K562 (cell line): Measurements from ENCODE around the gene ATP8B4. TPM values are rescaled to one million over a fixed set of nuclear protein-coding genes. Genes with fewer than 3 reads are reported as not detected.

Experiments
- ATAC-seq: fragments of 200-7000 bp; cut with Tn5 transposase; 3 replicates; pipeline ENCODE4 v1.9.1; 2020; ENCODE audit warnings: moderate library complexity
- BruUV-seq: library from RNA; stranded (reverse); fragments of 400-500 nt; replicated peaks from 2 replicates; lab custom pipeline; 2021; lab: Mats Ljungman, UMichigan
- CTCF ChIA-PET: fragments of 300-600 bp; formaldehyde crosslinking; extraction: SDS; loops from one replicate; lab custom pipeline; 2021; ENCODE audit warnings: low intra/inter-chr PET ratio; lab: Yijun Ruan, JAX
- POLR2A ChIA-PET: fragments of 300-600, 350-650 bp; sonication (Branson Sonifier 250); formaldehyde crosslinking; extraction: SDS; loops from one replicate; lab custom pipeline; 2021; ENCODE audit warnings: antibody characterized with exemption, inconsistent platforms; lab: Yijun Ruan, JAX
- DNase-seq, 4 experiments: peaks; one replicate each; pipeline versions ENCODE4 v3.0.0 to v3.0.0-alpha.2; 2011 to 2018; ENCODE audit warnings: low spot score in 3 of 4, mixed read lengths in 3 of 4; ENCODE audit errors: extremely low read depth in 1 of 4
- FAIRE-seq: peaks from 2 replicates; lab custom pipeline; 2011; peaks lifted over from hg19 to GRCh38; lab: Jason Lieb, UNC
- H2AFZ ChIP-seq: 2 replicates; pipeline ENCODE4 v1.6.0; 2011; ENCODE audit warnings: low read depth, low read length, control low read depth, inconsistent platforms
- H3K27ac ChIP-seq: fragments of 200-600 bp; 3 replicates; pipeline ENCODE4 v1.8.0; 2011; ENCODE audit warnings: low read depth, mild to moderate bottlenecking, control low read depth, inconsistent platforms, low read length, moderate library complexity, mixed read lengths; ENCODE audit errors: extremely low read depth
- H3K27me3 ChIP-seq, 2 experiments: fragments of 300-600 bp in 1 of 2; 2 replicates in 1 of 2; 3 replicates in 1 of 2; pipeline versions ENCODE4 v1.6.0 to v1.8.0; 2011; ENCODE audit warnings: inconsistent platforms in 2 of 2, low read length in 2 of 2, mild to moderate bottlenecking in 1 of 2, mixed read lengths in 1 of 2, moderate library complexity in 1 of 2; ENCODE audit not compliant: control insufficient read depth in 2 of 2, insufficient read depth in 2 of 2
- H3K36me3 ChIP-seq: fragments of 300-600 bp; 3 replicates; pipeline ENCODE4 v1.8.0; 2011; ENCODE audit warnings: mild to moderate bottlenecking, low read length, inconsistent platforms; ENCODE audit not compliant: control insufficient read depth, insufficient read depth
- H3K4me1 ChIP-seq, 2 experiments: fragments of 200-600 bp in 1 of 2; replicated peaks in 1 of 2; 2 replicates in 1 of 2; 3 replicates in 1 of 2; pipeline versions ENCODE4 v1.5.1 to v1.8.0; 2011; ENCODE audit warnings: inconsistent platforms in 2 of 2, low read length in 2 of 2, mild to moderate bottlenecking in 1 of 2, mixed read lengths in 1 of 2, moderate library complexity in 1 of 2; ENCODE audit not compliant: control insufficient read depth in 2 of 2, insufficient read depth in 2 of 2
- H3K4me2 ChIP-seq: 2 replicates; pipeline ENCODE4 v1.6.1; 2011; ENCODE audit warnings: low read length, control low read depth, inconsistent platforms, mixed read lengths; ENCODE audit not compliant: insufficient read depth
- H3K4me3 ChIP-seq: fragments of 200-600 bp; sonication (generic), shearing (Covaris generic); 2 replicates; pipeline ENCODE4 v1.5.1; 2016; ENCODE audit warnings: control low read depth, inconsistent platforms
- H3K79me2 ChIP-seq: fragments of 200-600 bp; 3 replicates; pipeline ENCODE4 v1.8.0; 2011; ENCODE audit warnings: low read length, inconsistent platforms; ENCODE audit not compliant: control insufficient read depth, insufficient read depth
- H3K9ac ChIP-seq, 2 experiments: 2 replicates each; pipeline versions ENCODE4 v1.6.0 to v1.6.1; 2011; ENCODE audit warnings: low read depth in 2 of 2, low read length in 2 of 2, control low read depth in 1 of 2, inconsistent platforms in 1 of 2, mild to moderate bottlenecking in 1 of 2, mixed read lengths in 1 of 2; ENCODE audit not compliant: insufficient read depth in 1 of 2
- H3K9me1 ChIP-seq: one replicate; pipeline ENCODE4 v1.6.0; 2011; ENCODE audit warnings: inconsistent platforms, mild to moderate bottlenecking, low read length, moderate library complexity; ENCODE audit not compliant: control insufficient read depth, insufficient read depth
- H3K9me3 ChIP-seq: replicated peaks from 2 replicates; pipeline ENCODE4 v1.5.1; 2011; ENCODE audit warnings: low read depth, low read length, inconsistent platforms; ENCODE audit not compliant: control insufficient read depth, insufficient read depth
- H4K20me1 ChIP-seq: replicated peaks from 2 replicates; pipeline ENCODE4 v1.6.1; 2011; ENCODE audit warnings: low read length, inconsistent platforms, mixed read lengths; ENCODE audit not compliant: control insufficient read depth, insufficient read depth
- AFF1 ChIP-seq, 2 experiments: fragments of 450-650 bp; IDR thresholded peaks; 2 replicates each; pipeline ENCODE4 v1.6.1; 2018; ENCODE audit warnings: mild to moderate bottlenecking in 2 of 2, low read depth in 1 of 2; ENCODE audit not compliant: partially characterized antibody in 2 of 2
- ARID1B ChIP-seq: fragments of 450-650 bp; IDR thresholded peaks from 2 replicates; pipeline ENCODE4 v1.6.1; 2016; ENCODE audit warnings: antibody characterized with exemption, mild to moderate bottlenecking, inconsistent platforms
- ARID4B ChIP-seq: sonication (generic); formaldehyde crosslinking; IDR thresholded peaks from 2 replicates; pipeline ENCODE4 v1.8.0; 2022; ENCODE audit warnings: mild to moderate bottlenecking, missing genetic modification reagents
- CBFB ChIP-seq: sonication (generic); formaldehyde crosslinking; IDR thresholded peaks from 2 replicates; pipeline ENCODE4 v1.4.0; 2020; ENCODE audit warnings: mild to moderate bottlenecking, missing genetic modification reagents
- GATAD2A ChIP-seq: fragments of 450-650 bp; IDR thresholded peaks from 2 replicates; pipeline ENCODE4 v1.6.1; 2017
- NCOA2 ChIP-seq, 2 experiments: fragments of 450-650 bp; IDR thresholded peaks; 2 replicates each; pipeline ENCODE4 v1.6.1; 2018; ENCODE audit warnings: mild to moderate bottlenecking in 2 of 2, moderate library complexity in 1 of 2; ENCODE audit not compliant: partially characterized antibody in 2 of 2
- NCOR1 ChIP-seq: fragments of 450-650 bp; IDR thresholded peaks from 2 replicates; pipeline ENCODE4 v1.6.1; 2016; ENCODE audit warnings: mild to moderate bottlenecking, moderate library complexity
- RBM34 ChIP-seq: fragments of 200-400 bp; formaldehyde crosslinking; IDR thresholded peaks from 2 replicates; pipeline ENCODE4 v1.6.1; 2018; ENCODE audit warnings: low read length, borderline replicate concordance; ENCODE audit not compliant: insufficient read depth
- RFX1 ChIP-seq: fragments of 450-650 bp; IDR thresholded peaks from 2 replicates; pipeline ENCODE4 v1.6.1; 2016; ENCODE audit warnings: mild to moderate bottlenecking, moderate library complexity
- SMAD2 ChIP-seq: fragments of 150-350 bp; IDR thresholded peaks from 2 replicates; pipeline ENCODE4 v1.6.1; 2014; ENCODE audit warnings: low read depth, mild to moderate bottlenecking, low read length
- ZNF143 ChIP-seq: sonication (generic); formaldehyde crosslinking; IDR thresholded peaks from 2 replicates; pipeline ENCODE4 v1.9.0; 2022; ENCODE audit warnings: mild to moderate bottlenecking, missing genetic modification reagents
- ZNF263 ChIP-seq: sonication (generic); formaldehyde crosslinking; IDR thresholded peaks from 2 replicates; pipeline ENCODE4 v1.8.0; 2022; ENCODE audit warnings: mild to moderate bottlenecking, missing genetic modification reagents, borderline replicate concordance
- ZNF766 ChIP-seq: fragments of 200-800 bp; sonication (Bioruptor generic); conservative IDR thresholded peaks from 2 replicates; pipeline ENCODE4 v1.6.1; 2016; ENCODE audit warnings: missing genetic modification characterization, missing compliant biosample characterization
- in situ Hi-C: fragments of 300-500 bp; cut with MboI; formaldehyde crosslinking; loops from 4 replicates; pipeline ENCODE4 v1.15.0; 2018; ENCODE audit warnings: inconsistent platforms, mixed read lengths
- intact Hi-C: fragments of 100-400 bp; cut with micrococcal nuclease; formaldehyde crosslinking; loops from 2 replicates; pipeline ENCODE4 v1.14.2; 2022
- polyA plus RNA-seq, 8 experiments: library from polyadenylated mRNA; depleted of rRNA in 4 of 8; stranded (reverse) in 5 of 8; unstranded in 3 of 8; fragments of >200 nt; fragmentation: Nextera tagmentation in 2 of 8; fragmentation: Illumina TruSeq in 1 of 8; extraction: Ambion mirVana in 2 of 8; extraction: Trizol in 1 of 8; gene quantifications; 2 replicates each; pipeline versions ENCODE4 v1.2.1 to v1.2.3, GENCODE V29; 2011 to 2014; ENCODE audit warnings: inconsistent platforms in 1 of 8, missing spikeins in 1 of 8
- total RNA-seq, 7 experiments: library from RNA; depleted of rRNA in 6 of 7; stranded (reverse); fragments of >200 nt in 6 of 7; fragmentation: Illumina TruSeq in 2 of 7; extraction: Trizol in 2 of 7; gene quantifications; 2 replicates each; pipeline versions ENCODE4 v1.2.1 to v1.2.3, GENCODE V29; 2011 to 2021; ENCODE audit warnings: low replicate concordance in 1 of 7
- TF ChIP-seq, protein P1 (sequence below): fragments of 450-650 bp; formaldehyde crosslinking; IDR thresholded peaks from 2 replicates; pipeline ENCODE4 v1.4.0; 2022; ENCODE audit warnings: missing genetic modification characterization

The ATP8B4 gene
- total and polyA plus RNA-seq, 9 of the 15 experiments (the other 6 are each of a cell fraction or from before 2014, with no cell fraction given): 0.14 to 2.5 (median 0.44) TPM

DNA sequence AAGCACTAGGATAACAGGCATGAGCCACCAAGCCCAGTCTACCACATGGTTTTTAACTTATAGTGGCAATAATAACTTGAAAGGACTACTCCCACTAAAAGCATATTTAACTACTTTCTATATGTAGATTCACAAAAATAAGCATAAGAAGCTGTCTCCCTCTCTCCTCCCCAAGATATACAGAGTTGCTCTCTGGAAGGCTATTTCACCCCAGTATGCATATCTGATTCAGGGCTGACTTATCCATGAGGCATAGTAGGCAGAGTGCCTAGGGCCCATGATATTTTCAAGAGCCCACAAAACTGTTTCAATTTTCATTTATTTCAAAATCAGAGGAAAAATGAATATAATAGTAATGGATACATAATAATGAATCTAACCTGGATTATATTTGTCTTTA, 20.5 kb downstream of the ATP8B4 start:
- BruUV-seq: no TSS peak
- intact Hi-C loops (no loop called here), in situ Hi-C loops (no loop called here)
- Histone ChIP-seq H3K9me1 (no peaks in the 10 kb centered on the region), H2AFZ (no peak overlapping the region), H3K4me1 (no peaks in the 10 kb centered on the region), H3K4me2 (no peak overlapping the region), H3K9ac (no peak overlapping the region), H4K20me1 (no peaks in the 10 kb centered on the region), H3K79me2 (no peaks in the 10 kb centered on the region), H3K27me3 (no peaks in the 10 kb centered on the region), H3K36me3 (no peaks in the 10 kb centered on the region), H3K27ac (no peak overlapping the region), H3K9me3 (no peaks in the 10 kb centered on the region), H3K4me3 (no peak overlapping the region)
- no peak for ATAC-seq
- DNase-seq: no peak
- CTCF ChIA-PET: no interaction called here
- POLR2A ChIA-PET: interaction anchor here (1.0 kb wide), 1 partner anchor 35 kb away, joined by 3 read pairs; no protein-coding TSS in a partner anchor
- no peak for FAIRE-seq
- no peak for TF ChIP-seq RBM34
- TF ChIP-seq ZNF766 (CRISPR knock-in tag): no peak
- no peak for TF ChIP-seq ARID4B
- no peak for TF ChIP-seq AFF1 (IDR thresholded peaks at IDR 0.05; ENCODE audit: low read depth in 1 of 2, partially characterized antibody in 2 of 2)
- TF ChIP-seq, protein P1, sequence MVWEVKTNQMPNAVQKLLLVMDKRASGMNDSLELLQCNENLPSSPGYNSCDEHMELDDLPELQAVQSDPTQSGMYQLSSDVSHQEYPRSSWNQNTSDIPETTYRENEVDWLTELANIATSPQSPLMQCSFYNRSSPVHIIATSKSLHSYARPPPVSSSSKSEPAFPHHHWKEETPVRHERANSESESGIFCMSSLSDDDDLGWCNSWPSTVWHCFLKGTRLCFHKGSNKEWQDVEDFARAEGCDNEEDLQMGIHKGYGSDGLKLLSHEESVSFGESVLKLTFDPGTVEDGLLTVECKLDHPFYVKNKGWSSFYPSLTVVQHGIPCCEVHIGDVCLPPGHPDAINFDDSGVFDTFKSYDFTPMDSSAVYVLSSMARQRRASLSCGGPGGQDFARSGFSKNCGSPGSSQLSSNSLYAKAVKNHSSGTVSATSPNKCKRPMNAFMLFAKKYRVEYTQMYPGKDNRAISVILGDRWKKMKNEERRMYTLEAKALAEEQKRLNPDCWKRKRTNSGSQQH: no peak
- TF ChIP-seq NCOR1: no peak
- TF ChIP-seq ZNF263 (CRISPR knock-in tag): no peak
- TF ChIP-seq CBFB (CRISPR knock-in tag): no peak
- TF ChIP-seq RFX1: no peak
- TF ChIP-seq SMAD2: no peak
- TF ChIP-seq NCOA2 (IDR thresholded peaks at IDR 0.05; ENCODE audit: partially characterized antibody in 2 of 2): no peak
- TF ChIP-seq GATAD2A: no peak
- TF ChIP-seq ARID1B: no peak
- TF ChIP-seq ZNF143 (CRISPR knock-in tag): no peak
